PC-9 (cell line): ENCODE measurements around the gene AGPAT3. TPM values are rescaled to one million over a fixed set of nuclear protein-coding genes. Genes with fewer than 3 reads are reported as not detected.

Experiments used
- BruUV-seq: library from RNA; stranded (reverse); fragments of 400-500 nt; replicated peaks from 2 replicates; lab custom pipeline; 2021; lab: Mats Ljungman, UMichigan
- CTCF ChIA-PET: fragments of 300-600 bp; sonication (Branson Sonifier 250); formaldehyde crosslinking; loops from one replicate; lab custom pipeline; 2022; ENCODE audit warnings: antibody characterized with exemption; lab: Charles Lee
- POLR2A ChIA-PET: fragments of 300-600 bp; sonication (Branson Sonifier 250); formaldehyde crosslinking; loops from one replicate; lab custom pipeline; 2022; ENCODE audit warnings: antibody characterized with exemption; ENCODE audit not compliant: unreplicated experiment; lab: Charles Lee
- DNase-seq, 2 experiments: peaks; one replicate each; pipeline versions ENCODE4 v3.0.0 to v3.0.0-alpha.2; 2015 to 2022; ENCODE audit warnings: mixed read lengths in 1 of 2
- H2AFZ ChIP-seq: fragments of 200-600 bp; sonication (generic); 2 replicates; pipeline ENCODE4 v1.8.1; 2017; ENCODE audit warnings: antibody characterized with exemption
- H3F3A ChIP-seq: fragments of 200-600 bp; sonication (generic); 2 replicates; pipeline ENCODE4 v1.8.1; 2017; ENCODE audit warnings: antibody characterized with exemption, mild to moderate bottlenecking, low read depth; ENCODE audit not compliant: insufficient read depth
- H3K27ac ChIP-seq: fragments of 200-600 bp; sonication (generic); 2 replicates; pipeline ENCODE4 v1.6.1; 2016; ENCODE audit warnings: mixed run types
- H3K27me3 ChIP-seq: fragments of 200-600 bp; sonication (generic); 2 replicates; pipeline ENCODE4 v1.6.1; 2016; ENCODE audit warnings: low read depth, mixed run types; ENCODE audit not compliant: insufficient read depth
- H3K36me3 ChIP-seq: fragments of 200-600 bp; sonication (generic); 2 replicates; pipeline ENCODE4 v1.6.1; 2016; ENCODE audit warnings: low read depth, mixed run types
- H3K4me1 ChIP-seq: fragments of 200-600 bp; sonication (generic); replicated peaks from 2 replicates; pipeline ENCODE4 v1.6.1; 2016; ENCODE audit warnings: mixed run types; ENCODE audit not compliant: insufficient read depth
- H3K4me2 ChIP-seq: fragments of 200-600 bp; sonication (generic); 2 replicates; pipeline ENCODE4 v1.6.1; 2017; ENCODE audit warnings: mixed run types
- H3K4me3 ChIP-seq: fragments of 200-600 bp; sonication (generic); 2 replicates; pipeline ENCODE4 v1.6.1; 2016; ENCODE audit warnings: mixed run types
- H3K79me2 ChIP-seq: fragments of 200-600 bp; sonication (generic); 2 replicates; pipeline ENCODE4 v1.6.1; 2017; ENCODE audit warnings: low read depth, mixed run types
- H3K9me2 ChIP-seq: fragments of 200-600 bp; sonication (generic); 2 replicates; pipeline ENCODE4 v1.8.1; 2017; ENCODE audit warnings: mild to moderate bottlenecking; ENCODE audit not compliant: insufficient read depth
- H3K9me3 ChIP-seq: fragments of 200-600 bp; sonication (generic); 2 replicates; pipeline ENCODE4 v1.8.1; 2016; ENCODE audit warnings: low read depth; ENCODE audit not compliant: insufficient read depth
- H4K20me1 ChIP-seq: fragments of 200-600 bp; sonication (generic); 2 replicates; pipeline ENCODE4 v1.8.1; 2017; ENCODE audit not compliant: insufficient read depth
- EZH2 ChIP-seq: fragments of 200-600 bp; sonication (generic); IDR thresholded peaks from 2 replicates; pipeline ENCODE4 v1.8.0; 2017; ENCODE audit warnings: antibody characterized with exemption, low read depth
- intact Hi-C: fragments of 100-400 bp; cut with micrococcal nuclease; formaldehyde crosslinking; loops from one replicate; pipeline ENCODE4 v1.10.0; 2022; ENCODE audit not compliant: unreplicated experiment
- total RNA-seq: library from RNA; stranded (reverse); gene quantifications from 2 replicates; pipeline ENCODE4 v1.2.3, GENCODE V29; 2021
- TF ChIP-seq, protein P1 (sequence below): fragments of 200-600 bp; sonication (generic); conservative IDR thresholded peaks from 2 replicates; pipeline ENCODE4 v1.6.1; 2017; ENCODE audit warnings: mixed run types, antibody characterized with exemption, mild to moderate bottlenecking, moderate library complexity

AGPAT3 gene
- total RNA-seq, 1 experiment from 2014 or later: 39.0 TPM

DNA sequence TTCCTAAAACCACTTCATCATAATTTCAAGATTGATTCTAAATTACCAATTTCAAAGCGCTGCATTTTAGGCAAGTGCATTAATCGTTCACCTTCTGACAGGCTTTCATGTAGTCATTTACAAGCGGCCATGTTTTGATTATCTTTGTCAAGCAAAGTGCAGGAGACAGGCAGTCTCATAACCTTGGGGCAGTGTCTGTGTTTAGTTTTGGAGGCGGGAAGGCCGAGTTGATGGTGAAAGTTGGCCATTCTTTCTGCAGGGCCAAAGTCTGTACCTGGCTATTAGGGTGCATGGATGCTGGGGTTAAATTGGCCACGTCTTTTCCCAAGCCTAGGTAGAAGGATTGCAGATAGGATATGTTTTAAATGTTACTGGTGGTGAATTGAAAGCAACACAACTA is 2.9 kb downstream of the AGPAT3 start:
- no TSS peak for BruUV-seq
- intact Hi-C loops: no loop called here
- Histone ChIP-seq H3K79me2 (peaks cover 18% of the 10 kb centered on the region), H3K9me2 (no peaks in the 10 kb centered on the region), H3F3A (peaks cover 19% of the 10 kb centered on the region; the same call in 1 of the 2 replicates), H3K4me1 (0 out of 2 replicates have a peak, but pooled peaks cover 21% of the 10 kb centered on the region), H3K4me3 (no peak overlapping the region), H3K27me3 (no peaks in the 10 kb centered on the region), H2AFZ (no peak overlapping the region), H3K9me3 (no peaks in the 10 kb centered on the region), H3K36me3 (no peaks in the 10 kb centered on the region), H3K4me2 (no peak overlapping the region), H4K20me1 (no peaks in the 10 kb centered on the region), H3K27ac (no peak overlapping the region)
- POLR2A ChIA-PET: no interaction called here
- DNase-seq: no peak
- CTCF ChIA-PET: no interaction called here
- no peak for TF ChIP-seq EZH2
- TF ChIP-seq, protein P1, sequence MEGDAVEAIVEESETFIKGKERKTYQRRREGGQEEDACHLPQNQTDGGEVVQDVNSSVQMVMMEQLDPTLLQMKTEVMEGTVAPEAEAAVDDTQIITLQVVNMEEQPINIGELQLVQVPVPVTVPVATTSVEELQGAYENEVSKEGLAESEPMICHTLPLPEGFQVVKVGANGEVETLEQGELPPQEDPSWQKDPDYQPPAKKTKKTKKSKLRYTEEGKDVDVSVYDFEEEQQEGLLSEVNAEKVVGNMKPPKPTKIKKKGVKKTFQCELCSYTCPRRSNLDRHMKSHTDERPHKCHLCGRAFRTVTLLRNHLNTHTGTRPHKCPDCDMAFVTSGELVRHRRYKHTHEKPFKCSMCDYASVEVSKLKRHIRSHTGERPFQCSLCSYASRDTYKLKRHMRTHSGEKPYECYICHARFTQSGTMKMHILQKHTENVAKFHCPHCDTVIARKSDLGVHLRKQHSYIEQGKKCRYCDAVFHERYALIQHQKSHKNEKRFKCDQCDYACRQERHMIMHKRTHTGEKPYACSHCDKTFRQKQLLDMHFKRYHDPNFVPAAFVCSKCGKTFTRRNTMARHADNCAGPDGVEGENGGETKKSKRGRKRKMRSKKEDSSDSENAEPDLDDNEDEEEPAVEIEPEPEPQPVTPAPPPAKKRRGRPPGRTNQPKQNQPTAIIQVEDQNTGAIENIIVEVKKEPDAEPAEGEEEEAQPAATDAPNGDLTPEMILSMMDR: no peak

DNA sequence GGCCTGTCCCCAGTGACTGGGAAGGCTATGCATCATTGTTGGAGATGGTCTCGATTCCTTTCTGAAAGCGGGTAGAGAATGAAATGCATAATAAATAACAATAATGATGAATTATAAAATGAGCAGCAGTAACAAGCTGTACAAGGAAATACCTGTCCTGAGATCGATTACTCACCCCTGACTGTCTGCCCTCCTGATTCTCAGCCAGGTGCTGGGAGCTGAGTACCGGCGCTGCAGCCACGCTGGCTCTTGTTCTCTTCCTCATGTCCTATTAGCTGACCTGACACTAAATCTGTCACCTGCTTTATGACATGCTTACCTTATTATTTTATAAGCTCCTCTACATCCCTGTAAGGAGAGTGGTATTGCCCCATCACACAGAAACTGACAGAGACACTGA is 3.4 kb downstream of the AGPAT3 start:
- intact Hi-C loops: no loop called here
- CTCF ChIA-PET: no interaction called here
- no peak overlapping the region for H3K4me2 ChIP-seq

DNA sequence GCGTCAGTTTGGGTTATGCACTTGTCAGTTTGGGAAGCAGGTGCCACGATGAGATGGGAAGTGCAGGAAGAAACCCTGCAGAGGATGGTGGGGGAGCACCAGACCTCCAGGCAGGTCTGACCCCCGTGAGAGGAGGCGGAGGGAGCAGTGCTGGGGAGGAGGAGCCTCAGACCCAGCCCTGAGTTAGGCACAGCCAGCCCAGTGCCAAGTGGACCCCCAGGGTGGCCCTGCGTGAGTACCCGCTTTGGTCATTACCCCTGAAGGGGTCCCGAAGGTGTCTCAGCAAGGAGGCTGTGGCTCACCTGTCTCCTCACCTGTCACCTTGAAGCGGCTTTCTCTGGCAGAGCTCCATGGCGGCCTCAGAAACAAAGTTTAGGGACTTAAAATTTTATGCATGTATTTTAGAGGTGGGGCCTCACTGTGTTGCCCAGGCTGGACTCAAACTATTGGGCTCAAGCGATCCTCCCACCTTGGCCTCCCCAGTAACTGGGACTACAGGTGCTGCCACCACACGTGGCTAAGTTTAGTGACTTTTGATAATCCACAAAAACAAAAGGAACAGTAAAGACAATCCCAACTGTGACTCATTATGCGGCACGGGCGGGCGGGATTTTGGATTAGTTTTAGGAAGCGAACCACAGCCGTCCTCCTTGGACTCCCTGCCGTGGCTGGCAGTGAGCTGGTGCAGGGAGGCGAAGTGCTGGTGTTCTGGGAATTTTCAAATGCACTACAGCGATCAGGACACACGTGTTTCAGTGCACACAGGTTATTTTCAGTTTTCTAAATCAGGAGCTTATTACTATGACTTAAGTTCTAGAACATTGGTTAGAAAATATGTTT is 4.7 kb downstream of the AGPAT3 start:
- Histone ChIP-seq H3K4me2 (no peak overlapping the region), H3K9me2 (no peaks in the 10 kb centered on the region), H3K4me1 (0 out of 2 replicates have a peak, but pooled peaks cover 15% of the 10 kb centered on the region), H4K20me1 (no peaks in the 10 kb centered on the region), H3K79me2 (peaks cover 18% of the 10 kb centered on the region), H3K36me3 (no peaks in the 10 kb centered on the region), H2AFZ (no peak overlapping the region), H3F3A (peaks cover 12% of the 10 kb centered on the region; the same call in 1 of the 2 replicates), H3K4me3 (no peak overlapping the region), H3K27me3 (no peaks in the 10 kb centered on the region), H3K27ac (no peak overlapping the region), H3K9me3 (no peaks in the 10 kb centered on the region)
- TF ChIP-seq, protein P1: no peak
- no peak for TF ChIP-seq EZH2
- ChIA-PET POLR2A (no interaction called here), CTCF (no interaction called here)
- BruUV-seq: no TSS peak
- DNase-seq: no peak
- intact Hi-C loops: no loop called here

More for the DNA sequence above, 3.4 kb downstream of the AGPAT3 start:
- no peaks in the 10 kb centered on the region for H3K36me3 ChIP-seq
- no peaks in the 10 kb centered on the region for H3K9me2 ChIP-seq
- peaks cover 18% of the 10 kb centered on the region for H3K79me2 ChIP-seq
- no peak overlapping the region for H3K4me3 ChIP-seq
- H4K20me1 ChIP-seq: no peaks in the 10 kb centered on the region
- H3K27ac ChIP-seq: no peak overlapping the region
- no peak for TF ChIP-seq EZH2
- TF ChIP-seq, protein P1: no peak
- DNase-seq: no peak
- 0 out of 2 replicates have a peak, but pooled peaks cover 20% of the 10 kb centered on the region for H3K4me1 ChIP-seq
- POLR2A ChIA-PET: no interaction called here
- peaks cover 14% of the 10 kb centered on the region; the same call in 1 of the 2 replicates for H3F3A ChIP-seq
- no peaks in the 10 kb centered on the region for H3K27me3 ChIP-seq
- H2AFZ ChIP-seq: no peak overlapping the region
- H3K9me3 ChIP-seq: no peaks in the 10 kb centered on the region
- no TSS peak for BruUV-seq
